Endodermal cell (in vitro differentiated cells): Measurements from ENCODE around the gene ITGA8. TPM values are rescaled to one million over a fixed set of nuclear protein-coding genes. Genes with fewer than 3 reads are reported as not detected.

Experiments
- DNase-seq: peaks from one replicate; pipeline ENCODE4 v3.0.0-alpha.2; 2017
- H3K27ac ChIP-seq: 2 replicates; pipeline ENCODE4 v1.5.1; 2013; ENCODE audit warnings: mild to moderate bottlenecking, low read depth, low read length, moderate library complexity
- H3K27me3 ChIP-seq: 2 replicates; pipeline ENCODE4 v1.6.1; 2013; ENCODE audit warnings: mild to moderate bottlenecking, low read length, moderate library complexity; ENCODE audit not compliant: insufficient read depth, control insufficient read depth, poor library complexity, severe bottlenecking
- H3K36me3 ChIP-seq: 2 replicates; pipeline ENCODE4 v1.7.0; 2013; ENCODE audit warnings: mild to moderate bottlenecking, low read length, moderate library complexity; ENCODE audit not compliant: control insufficient read depth, insufficient read depth
- H3K4me1 ChIP-seq: one replicate; pipeline ENCODE4 v1.7.0; 2013; ENCODE audit warnings: low read length; ENCODE audit not compliant: control insufficient read depth, insufficient read depth
- H3K4me3 ChIP-seq: 2 replicates; pipeline ENCODE4 v1.5.1; 2013; ENCODE audit warnings: mild to moderate bottlenecking, low read length, moderate library complexity
- H3K9ac ChIP-seq: 2 replicates; pipeline ENCODE4 v1.6.1; 2013; ENCODE audit warnings: mild to moderate bottlenecking, low read length, moderate library complexity; ENCODE audit not compliant: poor library complexity, severe bottlenecking; ENCODE audit errors: extremely low read depth
- H3K9me3 ChIP-seq: 2 replicates; pipeline ENCODE4 v1.6.1; 2013; ENCODE audit warnings: mild to moderate bottlenecking, low read length, moderate library complexity; ENCODE audit not compliant: control insufficient read depth
- H3K27ac Mint-ChIP-seq: 2 replicates; pipeline ENCODE4 v1.8.0; 2020; ENCODE audit warnings: mixed read lengths
- H3K27me3 Mint-ChIP-seq: 2 replicates; pipeline ENCODE4 v1.8.0; 2021; ENCODE audit warnings: mild to moderate bottlenecking, mixed read lengths; ENCODE audit not compliant: insufficient read depth
- H3K36me3 Mint-ChIP-seq: 2 replicates; pipeline ENCODE4 v1.8.0; 2020; ENCODE audit warnings: low read depth, mixed read lengths
- H3K4me1 Mint-ChIP-seq: 2 replicates; pipeline ENCODE4 v1.8.0; 2020; ENCODE audit warnings: mixed read lengths
- H3K4me3 Mint-ChIP-seq: 2 replicates; pipeline ENCODE4 v1.8.0; 2020; ENCODE audit warnings: mild to moderate bottlenecking, moderate library complexity, mixed read lengths
- H3K9me3 Mint-ChIP-seq: 2 replicates; pipeline ENCODE4 v1.8.0; 2020; ENCODE audit warnings: mild to moderate bottlenecking, mixed read lengths
- WGBS, 2 experiments: methylation state at CpG; one replicate each; pipeline versions ENCODE4 v1.1.5 to v1.1.7; 2013; ENCODE audit warnings: missing lambda C conversion rate in 2 of 2, mixed read lengths in 1 of 2; ENCODE audit not compliant: insufficient coverage in 1 of 2, insufficient read length in 1 of 2; 5-methylcytosine and 5-hydroxymethylcytosine counted together
- total RNA-seq, 2 donors: library from RNA; stranded (reverse); fragmentation: NEBNext Ultra II Directional in 1 of 2; extraction: Animal tissue kit (Norgen Biotek cat#: 25700) in 1 of 2; gene quantifications; 2 replicates in 1 of 2; 3 replicates in 1 of 2; pipeline ENCODE4 v1.2.1, GENCODE V29; 2021
- TF ChIP-seq, protein P1 (sequence below): fragments of 200-600 bp; sonication (generic); conservative IDR thresholded peaks from 2 replicates; pipeline ENCODE4 v1.5.0; 2021; ENCODE audit warnings: antibody characterized with exemption, mild to moderate bottlenecking

Gene ITGA8
- total RNA-seq, 2 donors from 2014 or later: 0.24 to 0.40 TPM

DNA sequence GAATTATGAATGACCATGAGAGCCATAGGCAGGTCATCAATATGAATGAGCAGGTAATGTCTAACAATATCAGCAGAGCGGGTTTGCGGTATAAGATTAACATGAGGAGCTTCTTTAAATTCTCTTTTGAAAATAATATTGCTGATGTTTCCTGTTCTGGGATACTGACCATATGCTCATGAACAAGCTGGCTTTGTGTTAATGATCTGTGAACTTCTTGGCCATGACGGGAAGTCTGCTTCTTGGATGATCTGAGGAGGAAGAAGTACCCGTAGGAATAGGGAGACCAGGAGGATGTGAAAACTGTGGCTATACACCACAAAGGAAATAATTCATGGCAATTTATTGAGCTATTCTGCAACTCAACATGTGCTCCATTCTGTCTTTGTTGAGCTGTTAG is 38.6 kb downstream of the ITGA8 start:
- no peaks in the 10 kb centered on the region for H3K27me3 Mint-ChIP-seq
- peaks cover 4% of the 10 kb centered on the region for H3K4me1 Mint-ChIP-seq
- Histone ChIP-seq H3K27me3 (no peaks in the 10 kb centered on the region), H3K4me1 (no peaks in the 10 kb centered on the region), H3K9me3 (no peaks in the 10 kb centered on the region), H3K36me3 (no peaks in the 10 kb centered on the region), H3K27ac (no peak overlapping the region), H3K4me3 (no peak overlapping the region), H3K9ac (no peak overlapping the region)
- DNase-seq: no peak
- no peak overlapping the region for H3K4me3 Mint-ChIP-seq
- TF ChIP-seq, protein P1, sequence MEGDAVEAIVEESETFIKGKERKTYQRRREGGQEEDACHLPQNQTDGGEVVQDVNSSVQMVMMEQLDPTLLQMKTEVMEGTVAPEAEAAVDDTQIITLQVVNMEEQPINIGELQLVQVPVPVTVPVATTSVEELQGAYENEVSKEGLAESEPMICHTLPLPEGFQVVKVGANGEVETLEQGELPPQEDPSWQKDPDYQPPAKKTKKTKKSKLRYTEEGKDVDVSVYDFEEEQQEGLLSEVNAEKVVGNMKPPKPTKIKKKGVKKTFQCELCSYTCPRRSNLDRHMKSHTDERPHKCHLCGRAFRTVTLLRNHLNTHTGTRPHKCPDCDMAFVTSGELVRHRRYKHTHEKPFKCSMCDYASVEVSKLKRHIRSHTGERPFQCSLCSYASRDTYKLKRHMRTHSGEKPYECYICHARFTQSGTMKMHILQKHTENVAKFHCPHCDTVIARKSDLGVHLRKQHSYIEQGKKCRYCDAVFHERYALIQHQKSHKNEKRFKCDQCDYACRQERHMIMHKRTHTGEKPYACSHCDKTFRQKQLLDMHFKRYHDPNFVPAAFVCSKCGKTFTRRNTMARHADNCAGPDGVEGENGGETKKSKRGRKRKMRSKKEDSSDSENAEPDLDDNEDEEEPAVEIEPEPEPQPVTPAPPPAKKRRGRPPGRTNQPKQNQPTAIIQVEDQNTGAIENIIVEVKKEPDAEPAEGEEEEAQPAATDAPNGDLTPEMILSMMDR: no peak
- no peak overlapping the region for H3K27ac Mint-ChIP-seq
- no peaks in the 10 kb centered on the region for H3K9me3 Mint-ChIP-seq
- 95 to 96% methylated on average over 4 of the region's 4 CpGs for WGBS, 2 experiments
- H3K36me3 Mint-ChIP-seq: no peaks in the 10 kb centered on the region

DNA sequence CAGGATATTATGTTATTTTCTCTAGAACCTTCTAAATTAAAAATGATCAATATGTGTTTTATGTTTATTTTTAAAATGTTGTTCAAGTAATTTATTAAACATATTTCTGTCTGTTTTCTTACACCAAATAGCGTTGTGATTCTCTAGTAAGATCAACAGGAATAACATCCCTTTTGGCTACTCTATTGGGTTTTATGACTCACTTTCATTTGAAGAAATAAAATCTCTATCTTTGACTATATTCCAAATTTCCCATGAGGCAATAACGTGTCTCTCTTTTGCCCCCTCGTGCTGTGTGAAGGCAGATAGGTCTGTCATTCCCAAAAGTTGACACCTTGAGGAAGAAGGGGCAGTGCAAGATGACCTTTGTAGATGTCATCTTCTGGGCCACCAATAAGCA is 40.9 kb downstream of the ITGA8 start:
- 91 to 100% methylated on average over 2 to 3 of the region's 3 CpGs for WGBS, 2 experiments
- no peak overlapping the region for H3K27ac ChIP-seq
- peaks cover 4% of the 10 kb centered on the region for H3K4me1 Mint-ChIP-seq
- no peak overlapping the region for H3K4me3 Mint-ChIP-seq
- no peak overlapping the region for H3K4me3 ChIP-seq
- no peaks in the 10 kb centered on the region for H3K4me1 ChIP-seq
- no peaks in the 10 kb centered on the region for H3K27me3 ChIP-seq
- no peaks in the 10 kb centered on the region for H3K36me3 Mint-ChIP-seq
- no peak overlapping the region for H3K27ac Mint-ChIP-seq
- no peaks in the 10 kb centered on the region for H3K36me3 ChIP-seq
- H3K9me3 Mint-ChIP-seq: no peaks in the 10 kb centered on the region
- no peaks in the 10 kb centered on the region for H3K9me3 ChIP-seq
- no peak for DNase-seq
- no peak overlapping the region for H3K9ac ChIP-seq
- H3K27me3 Mint-ChIP-seq: no peaks in the 10 kb centered on the region
- TF ChIP-seq, protein P1: no peak

DNA sequence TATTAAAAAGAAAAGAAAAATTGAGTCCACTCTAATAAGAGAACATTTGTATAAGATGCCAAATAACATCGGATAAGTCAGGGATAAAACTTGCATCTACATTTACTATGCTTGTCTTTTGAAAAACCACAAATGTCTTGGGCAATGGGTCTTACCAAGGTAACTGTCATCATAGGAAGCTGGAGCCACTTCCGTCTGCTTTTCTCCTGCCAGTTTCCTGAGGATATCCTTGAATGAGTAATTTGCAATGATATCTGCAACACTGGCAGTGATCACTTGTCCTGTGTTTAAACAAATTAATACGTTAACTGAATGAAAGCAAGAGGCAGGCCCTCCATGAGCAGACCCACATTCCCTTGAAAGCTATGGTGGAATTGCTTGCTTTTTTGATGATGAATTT is 47.3 kb downstream of the ITGA8 start:
- no peaks in the 10 kb centered on the region for H3K4me1 Mint-ChIP-seq
- no peaks in the 10 kb centered on the region for H3K36me3 Mint-ChIP-seq
- H3K27me3 ChIP-seq: no peaks in the 10 kb centered on the region
- H3K4me3 ChIP-seq: no peak overlapping the region
- 90 to 95% methylated on average over 2 to 3 of the region's 3 CpGs for WGBS, 2 experiments
- H3K9ac ChIP-seq: no peak overlapping the region
- no peak overlapping the region for H3K27ac ChIP-seq
- H3K4me1 ChIP-seq: no peaks in the 10 kb centered on the region
- H3K27me3 Mint-ChIP-seq: peaks cover 6% of the 10 kb centered on the region
- H3K4me3 Mint-ChIP-seq: no peak overlapping the region
- DNase-seq: no peak
- no peaks in the 10 kb centered on the region for H3K9me3 ChIP-seq
- H3K36me3 ChIP-seq: no peaks in the 10 kb centered on the region
- H3K9me3 Mint-ChIP-seq: no peaks in the 10 kb centered on the region
- TF ChIP-seq, protein P1: no peak
- no peak overlapping the region for H3K27ac Mint-ChIP-seq
